T-helper 22 cell (primary cell): Measurements from ENCODE around the gene NCBP1.

Experiments
- DNase-seq: peaks from one replicate; pipeline ENCODE4 v3.0.0-alpha.2; 2020; ENCODE audit warnings: low read depth

NCBP1 gene

GRCh38 chr9:97711223-97711626, 77.6 kb downstream of the NCBP1 start:
- no peak for DNase-seq

- DNase-seq = no peak
Measured at GRCh38 chr9:97714435-97714834, 80.8 kb downstream of the NCBP1 start.

- DNase-seq = no peak
Measured at GRCh38 chr9:97717866-97718265, 84.2 kb downstream of the NCBP1 start.

- no peak for DNase-seq
Measured at GRCh38 chr9:97721396-97721795, 87.8 kb downstream of the NCBP1 start.

- DNase-seq = no peak
Measured at GRCh38 chr9:97722331-97722730, 88.7 kb downstream of the NCBP1 start.
